ENCODE measurements around the gene MTA3.

Gene MTA3

DNA sequence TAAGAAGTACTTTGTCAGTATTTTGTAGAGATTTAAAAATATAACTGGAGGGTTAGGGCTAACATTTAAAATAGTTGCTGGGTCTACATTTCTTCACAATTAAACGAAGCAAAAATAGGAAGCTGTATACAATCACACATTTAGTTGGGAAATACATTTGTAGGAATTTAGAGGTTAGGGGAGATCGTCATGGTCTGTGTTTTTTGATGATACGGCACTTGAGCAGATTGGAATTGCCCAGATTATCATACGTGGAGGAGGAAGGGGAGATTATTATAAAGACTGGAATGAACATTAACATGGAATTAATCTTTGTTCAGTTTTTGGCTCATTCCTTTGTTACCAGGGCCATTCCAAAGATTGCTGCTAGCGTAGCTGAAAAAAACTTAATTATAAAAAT is 84.6 kb downstream of the MTA3 start:
- no peak overlapping the region for H3K4me3 ChIP-seq (ENCODE audit: insufficient read depth, low read depth, low read length)
- H3K27ac ChIP-seq (ENCODE audit: insufficient read depth, low read depth, low read length, poor library complexity, severe bottlenecking), result no peak overlapping the region
- H3K36me3 ChIP-seq (ENCODE audit: control insufficient read depth, insufficient read depth, low read length), result peaks cover 3% of the 10 kb centered on the region
- no peaks in the 10 kb centered on the region for H3K27me3 ChIP-seq (ENCODE audit: control insufficient read depth, insufficient read depth, low read length, poor library complexity, severe bottlenecking)
- H3K4me1 ChIP-seq (ENCODE audit: control insufficient read depth, insufficient read depth, low read length), result peaks cover 4% of the 10 kb centered on the region
- 89 to 95% methylated on average over 3 to 4 of the region's 5 CpGs for WGBS, 2 experiments
- no peaks in the 10 kb centered on the region for H3K9me3 ChIP-seq (ENCODE audit: control insufficient read depth, low read length)

DNA sequence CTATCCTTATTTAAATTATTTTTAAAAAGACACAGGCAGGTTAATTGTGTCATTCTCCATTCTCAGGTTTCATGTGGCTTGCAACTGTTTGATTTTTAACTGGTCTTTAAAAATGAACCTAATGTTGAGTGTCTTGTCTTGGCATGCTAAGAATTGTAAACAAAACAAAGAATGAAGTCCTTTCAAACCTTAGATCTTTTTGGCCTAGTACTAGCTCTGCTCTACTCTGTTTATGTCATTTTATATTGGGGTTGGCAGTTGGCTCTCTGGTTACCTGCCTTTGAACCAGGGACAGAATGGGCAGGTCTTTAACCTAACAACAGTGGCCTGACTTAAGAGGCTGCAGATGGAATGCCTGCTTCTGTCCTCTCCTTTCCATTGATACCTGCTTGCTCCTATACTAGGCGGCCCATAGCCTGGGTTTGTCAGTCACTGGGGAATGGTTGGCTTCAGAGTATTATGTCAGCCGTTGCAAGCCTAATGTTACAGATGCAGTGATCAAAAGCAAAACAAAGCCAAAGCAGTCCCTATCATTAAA is 85.5 kb downstream of the MTA3 start:
- Histone ChIP-seq H3K36me3 (ENCODE audit: control insufficient read depth, insufficient read depth, low read length) (peaks cover 3% of the 10 kb centered on the region), H3K27me3 (ENCODE audit: control insufficient read depth, insufficient read depth, low read length, poor library complexity, severe bottlenecking) (no peaks in the 10 kb centered on the region), H3K4me3 (ENCODE audit: insufficient read depth, low read depth, low read length) (no peak overlapping the region), H3K27ac (ENCODE audit: insufficient read depth, low read depth, low read length, poor library complexity, severe bottlenecking) (no peak overlapping the region), H3K4me1 (ENCODE audit: control insufficient read depth, insufficient read depth, low read length) (peaks cover 4% of the 10 kb centered on the region), H3K9me3 (ENCODE audit: control insufficient read depth, low read length) (no peaks in the 10 kb centered on the region)
- 84 to 93% methylated on average over 2 of the region's 2 CpGs for WGBS, 2 experiments

DNA sequence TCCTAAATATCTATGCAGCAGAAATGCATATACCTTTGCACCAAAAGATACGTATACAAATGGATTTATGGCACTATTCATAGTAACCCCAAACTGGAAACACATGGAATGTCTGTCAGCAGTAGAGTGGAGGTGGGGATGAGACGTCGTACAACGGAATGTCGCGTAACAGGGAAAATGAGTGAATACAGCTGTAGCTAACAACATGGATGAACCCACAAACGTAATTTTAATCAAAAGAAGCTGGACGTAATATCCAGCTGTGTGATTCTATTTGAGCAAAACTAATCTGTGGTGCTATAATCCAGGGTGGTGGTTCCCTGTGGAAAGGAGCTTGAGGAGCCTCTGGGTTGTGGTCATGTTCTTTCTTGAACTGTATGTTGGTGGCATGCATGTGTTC is 89.9 kb downstream of the MTA3 start:
- no peaks in the 10 kb centered on the region for H3K9me3 ChIP-seq (ENCODE audit: control insufficient read depth, low read length)
- H3K27me3 ChIP-seq (ENCODE audit: control insufficient read depth, insufficient read depth, low read length, poor library complexity, severe bottlenecking), result no peaks in the 10 kb centered on the region
- WGBS, 2 experiments, result 83 to 86% methylated on average over 8 of the region's 8 CpGs
- H3K4me3 ChIP-seq (ENCODE audit: insufficient read depth, low read depth, low read length), result no peak overlapping the region
- no peak overlapping the region for H3K27ac ChIP-seq (ENCODE audit: insufficient read depth, low read depth, low read length, poor library complexity, severe bottlenecking)
- peaks cover 3% of the 10 kb centered on the region for H3K36me3 ChIP-seq (ENCODE audit: control insufficient read depth, insufficient read depth, low read length)
- H3K4me1 ChIP-seq (ENCODE audit: control insufficient read depth, insufficient read depth, low read length), result no peaks in the 10 kb centered on the region

DNA sequence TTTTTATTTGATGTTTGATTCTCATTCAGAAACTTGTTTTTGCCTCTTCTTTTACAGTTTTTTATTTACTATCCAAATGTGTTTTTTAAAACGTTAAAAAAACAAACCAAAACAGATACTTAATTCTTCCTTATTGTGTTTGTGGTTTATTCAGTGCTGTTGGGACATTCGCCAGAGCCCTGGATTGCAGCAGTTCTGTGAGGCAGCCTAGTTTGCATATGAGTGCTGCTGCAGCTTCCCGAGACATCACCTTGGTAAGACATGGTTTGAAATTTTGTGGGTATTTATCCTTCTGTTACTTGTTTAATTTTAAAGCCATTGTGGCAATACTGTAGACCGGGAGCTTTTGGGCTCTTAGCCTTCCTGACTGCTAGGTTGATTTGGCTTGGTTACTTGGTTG is 91.2 kb downstream of the MTA3 start:
- Histone ChIP-seq H3K4me3 (ENCODE audit: insufficient read depth, low read depth, low read length) (no peak overlapping the region), H3K4me1 (ENCODE audit: control insufficient read depth, insufficient read depth, low read length) (peaks cover 4% of the 10 kb centered on the region), H3K27ac (ENCODE audit: insufficient read depth, low read depth, low read length, poor library complexity, severe bottlenecking) (no peak overlapping the region), H3K27me3 (ENCODE audit: control insufficient read depth, insufficient read depth, low read length, poor library complexity, severe bottlenecking) (no peaks in the 10 kb centered on the region), H3K9me3 (ENCODE audit: control insufficient read depth, low read length) (no peaks in the 10 kb centered on the region), H3K36me3 (ENCODE audit: control insufficient read depth, insufficient read depth, low read length) (peaks cover 3% of the 10 kb centered on the region)
- WGBS, 2 experiments, result 48 to 58% methylated on average over 3 to 4 of the region's 4 CpGs

DNA sequence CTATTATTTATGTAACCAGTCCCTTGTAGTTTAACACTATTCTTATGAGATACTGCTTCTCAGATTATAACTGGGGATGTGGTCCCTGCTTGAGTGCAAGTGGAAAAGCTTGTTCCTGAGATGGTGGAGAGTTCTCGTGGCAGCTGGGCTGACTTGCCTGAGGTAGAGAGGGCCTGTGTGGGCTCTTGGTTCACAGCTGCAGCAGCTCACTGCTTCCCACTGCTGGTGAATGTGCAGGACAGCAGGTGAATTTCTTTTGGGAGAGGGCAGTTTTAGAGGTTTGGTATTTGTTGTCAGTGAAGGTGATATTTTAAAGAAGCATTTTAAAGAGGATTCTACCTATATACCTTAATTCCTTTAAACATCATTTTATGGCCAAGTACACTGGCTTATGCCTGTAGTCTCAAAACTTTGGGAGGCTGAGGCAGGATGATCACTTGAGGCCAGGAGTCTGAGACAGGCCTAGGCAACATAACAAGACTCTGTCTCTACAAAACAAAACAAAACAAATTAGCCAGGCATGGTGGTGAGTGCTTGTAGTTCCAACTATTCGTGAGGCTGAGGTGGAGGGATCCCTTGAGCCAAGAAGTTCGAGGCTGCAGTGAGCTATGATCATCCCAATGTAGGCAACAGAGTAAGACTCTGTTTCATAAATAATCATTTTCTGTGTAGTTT is 94.8 kb downstream of the MTA3 start:
- no peak overlapping the region for H3K4me3 ChIP-seq (ENCODE audit: insufficient read depth, low read depth, low read length)
- H3K27ac ChIP-seq (ENCODE audit: insufficient read depth, low read depth, low read length, poor library complexity, severe bottlenecking), result no peak overlapping the region
- 58 to 66% methylated on average over 3 of the region's 3 CpGs for WGBS, 2 experiments
- no peaks in the 10 kb centered on the region for H3K9me3 ChIP-seq (ENCODE audit: control insufficient read depth, low read length)
- peaks cover 5% of the 10 kb centered on the region for H3K4me1 ChIP-seq (ENCODE audit: control insufficient read depth, insufficient read depth, low read length)
- no peaks in the 10 kb centered on the region for H3K36me3 ChIP-seq (ENCODE audit: control insufficient read depth, insufficient read depth, low read length)
- no peaks in the 10 kb centered on the region for H3K27me3 ChIP-seq (ENCODE audit: control insufficient read depth, insufficient read depth, low read length, poor library complexity, severe bottlenecking)

DNA sequence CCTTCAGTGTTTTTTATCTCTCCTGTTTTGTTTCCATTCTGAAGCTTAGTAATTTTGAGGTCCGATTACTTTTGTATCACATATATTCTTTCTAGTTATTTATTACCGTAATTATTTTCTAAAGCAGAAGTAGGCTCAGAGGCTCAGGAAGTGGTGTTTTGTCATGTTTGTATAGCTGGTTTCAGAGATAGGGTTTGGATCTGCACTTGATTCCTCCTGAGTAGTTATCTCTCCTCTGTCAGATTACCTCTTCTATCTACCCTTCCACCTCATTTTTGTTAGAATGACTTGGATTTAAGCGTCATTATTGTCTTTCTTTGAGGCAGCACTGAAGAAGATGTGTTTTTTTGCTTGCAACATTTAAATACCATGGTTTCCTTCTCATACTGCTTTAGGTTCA is 95.4 kb downstream of the MTA3 start:
- no peak overlapping the region for H3K27ac ChIP-seq (ENCODE audit: insufficient read depth, low read depth, low read length, poor library complexity, severe bottlenecking)
- no peak overlapping the region for H3K4me3 ChIP-seq (ENCODE audit: insufficient read depth, low read depth, low read length)
- 100% methylated on average over 1 of the region's 3 CpGs for WGBS, 2 experiments
- H3K27me3 ChIP-seq (ENCODE audit: control insufficient read depth, insufficient read depth, low read length, poor library complexity, severe bottlenecking), result no peaks in the 10 kb centered on the region
- peaks cover 5% of the 10 kb centered on the region for H3K4me1 ChIP-seq (ENCODE audit: control insufficient read depth, insufficient read depth, low read length)
- H3K36me3 ChIP-seq (ENCODE audit: control insufficient read depth, insufficient read depth, low read length), result no peaks in the 10 kb centered on the region
- no peaks in the 10 kb centered on the region for H3K9me3 ChIP-seq (ENCODE audit: control insufficient read depth, low read length)

DNA sequence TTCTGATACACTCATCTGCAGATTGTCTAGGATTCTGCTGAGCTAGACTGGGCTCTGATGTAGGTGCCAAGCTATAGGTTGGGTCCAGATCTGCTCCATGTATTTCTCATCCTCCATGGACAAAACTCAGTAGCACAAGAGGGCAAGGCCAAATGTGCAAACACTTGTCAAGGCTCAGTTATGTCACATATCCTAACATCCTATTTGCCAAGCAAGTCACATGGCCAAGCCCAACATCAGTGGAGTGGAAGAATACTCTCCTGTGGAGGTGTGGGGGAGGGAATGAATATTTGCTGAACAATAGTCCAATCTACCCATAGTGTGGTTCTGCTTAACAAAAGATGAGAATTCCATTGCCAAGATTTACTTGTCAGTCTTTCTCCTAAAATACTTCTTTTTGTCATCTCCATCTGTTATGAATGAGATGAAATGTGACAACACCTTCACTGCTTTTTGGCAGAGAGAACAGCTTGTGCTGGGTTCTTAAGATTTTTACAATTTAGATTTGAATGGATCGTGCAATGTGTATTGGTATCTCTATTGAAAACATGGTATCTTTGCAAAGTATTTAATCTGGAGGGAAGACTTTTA is 105.7 kb downstream of the MTA3 start:
- Histone ChIP-seq H3K27me3 (ENCODE audit: control insufficient read depth, insufficient read depth, low read length, poor library complexity, severe bottlenecking) (no peaks in the 10 kb centered on the region), H3K27ac (ENCODE audit: insufficient read depth, low read depth, low read length, poor library complexity, severe bottlenecking) (no peak overlapping the region), H3K9me3 (ENCODE audit: control insufficient read depth, low read length) (no peaks in the 10 kb centered on the region), H3K36me3 (ENCODE audit: control insufficient read depth, insufficient read depth, low read length) (no peaks in the 10 kb centered on the region), H3K4me3 (ENCODE audit: insufficient read depth, low read depth, low read length) (no peak overlapping the region), H3K4me1 (ENCODE audit: control insufficient read depth, insufficient read depth, low read length) (no peaks in the 10 kb centered on the region)
- 100% methylated on average over 1 of the region's 1 CpG for WGBS, 2 experiments

DNA sequence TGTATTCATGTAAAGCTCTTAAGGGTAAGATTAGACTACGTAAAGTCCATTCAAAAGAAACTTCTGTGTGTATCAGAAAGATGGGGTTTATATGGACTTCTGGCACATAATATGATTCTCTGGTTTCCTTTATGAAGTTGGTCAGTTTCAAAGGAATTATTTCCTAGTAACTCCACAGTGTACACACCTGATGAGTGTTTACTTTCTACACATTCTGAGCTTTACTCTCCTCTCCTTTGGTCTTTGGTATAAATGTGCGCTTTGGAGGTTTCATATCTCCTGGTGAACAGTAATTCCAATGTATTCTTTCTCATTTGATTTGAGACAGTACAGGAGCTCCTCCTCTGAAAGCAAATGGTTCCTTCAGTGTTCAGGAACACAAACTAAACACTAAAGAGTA is 107.4 kb downstream of the MTA3 start:
- H3K27ac ChIP-seq (ENCODE audit: insufficient read depth, low read depth, low read length, poor library complexity, severe bottlenecking), result no peak overlapping the region
- no peaks in the 10 kb centered on the region for H3K4me1 ChIP-seq (ENCODE audit: control insufficient read depth, insufficient read depth, low read length)
- WGBS, 2 experiments, result 96 to 100% methylated on average over 2 of the region's 2 CpGs
- H3K4me3 ChIP-seq (ENCODE audit: insufficient read depth, low read depth, low read length), result no peak overlapping the region
- H3K27me3 ChIP-seq (ENCODE audit: control insufficient read depth, insufficient read depth, low read length, poor library complexity, severe bottlenecking), result no peaks in the 10 kb centered on the region
- no peaks in the 10 kb centered on the region for H3K9me3 ChIP-seq (ENCODE audit: control insufficient read depth, low read length)
- no peaks in the 10 kb centered on the region for H3K36me3 ChIP-seq (ENCODE audit: control insufficient read depth, insufficient read depth, low read length)

DNA sequence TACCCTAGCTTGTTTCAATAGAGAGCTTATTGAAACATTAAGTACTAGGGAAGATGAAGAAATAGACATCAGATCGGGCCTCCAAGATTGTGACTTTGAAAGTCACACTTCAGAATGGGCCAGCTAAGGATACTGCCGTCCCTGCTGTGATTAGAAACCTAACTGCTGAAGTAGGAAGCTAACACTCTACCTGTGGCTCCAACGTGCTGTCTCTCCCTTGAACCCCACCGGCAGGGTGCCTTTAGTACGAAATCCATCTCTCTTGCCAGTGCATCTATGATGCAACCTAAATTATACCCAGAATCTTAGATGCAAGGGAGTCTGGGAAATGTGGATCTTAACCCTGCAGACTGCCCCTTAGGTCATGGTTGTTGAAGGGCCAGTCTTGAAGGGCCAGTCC is 116.9 kb downstream of the MTA3 start:
- Histone ChIP-seq H3K27ac (ENCODE audit: insufficient read depth, low read depth, low read length, poor library complexity, severe bottlenecking) (no peak overlapping the region), H3K9me3 (ENCODE audit: control insufficient read depth, low read length) (no peaks in the 10 kb centered on the region), H3K4me1 (ENCODE audit: control insufficient read depth, insufficient read depth, low read length) (no peaks in the 10 kb centered on the region), H3K4me3 (ENCODE audit: insufficient read depth, low read depth, low read length) (no peak overlapping the region), H3K27me3 (ENCODE audit: control insufficient read depth, insufficient read depth, low read length, poor library complexity, severe bottlenecking) (no peaks in the 10 kb centered on the region), H3K36me3 (ENCODE audit: control insufficient read depth, insufficient read depth, low read length) (peaks cover 15% of the 10 kb centered on the region)
- WGBS, 2 experiments, result 69 to 71% methylated on average over 5 of the region's 5 CpGs

DNA sequence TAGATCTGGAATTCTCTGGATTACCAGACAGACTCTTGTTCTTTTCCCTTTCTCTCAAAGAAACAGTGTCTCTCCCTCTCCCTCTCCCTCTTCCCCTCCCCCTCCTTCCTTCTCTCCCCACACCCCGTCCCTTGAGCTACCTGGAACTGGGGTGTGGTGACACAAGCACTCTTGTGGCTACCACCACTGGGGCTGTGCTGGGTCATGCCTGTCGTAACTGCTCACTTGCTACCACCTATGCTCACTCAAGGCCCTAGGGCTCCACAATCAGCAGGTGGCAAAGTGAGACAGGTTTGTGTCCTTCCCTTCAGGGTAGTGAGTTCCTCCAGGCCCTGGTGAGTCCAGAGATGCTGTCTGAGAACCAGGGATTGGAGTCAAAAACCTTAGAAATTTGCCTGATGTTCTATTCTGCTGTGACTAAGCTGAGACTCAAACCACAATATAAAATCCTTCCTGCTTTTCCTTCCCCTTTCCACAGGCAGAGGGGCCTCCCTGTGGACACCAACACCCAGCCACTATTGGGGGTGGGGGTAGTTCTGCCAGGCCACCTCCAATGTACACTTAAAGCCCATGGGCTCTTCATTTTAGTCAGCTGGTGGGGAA is 124.7 kb downstream of the MTA3 start:
- no peak overlapping the region for H3K4me3 ChIP-seq (ENCODE audit: insufficient read depth, low read depth, low read length)
- no peaks in the 10 kb centered on the region for H3K9me3 ChIP-seq (ENCODE audit: control insufficient read depth, low read length)
- no peaks in the 10 kb centered on the region for H3K27me3 ChIP-seq (ENCODE audit: control insufficient read depth, insufficient read depth, low read length, poor library complexity, severe bottlenecking)
- no peaks in the 10 kb centered on the region for H3K4me1 ChIP-seq (ENCODE audit: control insufficient read depth, insufficient read depth, low read length)
- no peaks in the 10 kb centered on the region for H3K36me3 ChIP-seq (ENCODE audit: control insufficient read depth, insufficient read depth, low read length)
- no peak overlapping the region for H3K27ac ChIP-seq (ENCODE audit: insufficient read depth, low read depth, low read length, poor library complexity, severe bottlenecking)
- WGBS, 2 experiments, result 91 to 97% methylated on average over 2 of the region's 2 CpGs
